Urinary bladder (tissue), 4 donors: Measurements from ENCODE around the gene PDE4D. TPM values are rescaled to one million over a fixed set of nuclear protein-coding genes. Genes with fewer than 3 reads are reported as not detected.
"Not testable (repeated sequence)": the region's sequence is repeated elsewhere in the genome, so short reads cannot be mapped to it uniquely, and the experiment has no call there.

Source experiments
- DNase-seq: peaks from one replicate; pipeline ENCODE4 v3.0.0-alpha.2; 2015; ENCODE audit errors: extremely low spot score
- H3K27ac ChIP-seq: one replicate; pipeline ENCODE4 v1.5.1; 2013; ENCODE audit warnings: low read depth, mild to moderate bottlenecking, moderate library complexity
- H3K36me3 ChIP-seq: one replicate; pipeline ENCODE4 v1.6.1; 2013; ENCODE audit warnings: mild to moderate bottlenecking, moderate library complexity; ENCODE audit not compliant: insufficient read depth
- H3K4me1 ChIP-seq: one replicate; pipeline ENCODE4 v1.6.1; 2013; ENCODE audit warnings: mild to moderate bottlenecking, moderate library complexity; ENCODE audit not compliant: insufficient read depth
- H3K4me3 ChIP-seq: one replicate; pipeline ENCODE4 v1.5.1; 2013; ENCODE audit warnings: low read depth, low read length
- WGBS: extraction: QIAGEN DNeasy Blood & Tissue Kit; methylation state at CpG from one replicate; pipeline ENCODE4 v1.1.7; 2013; 5-methylcytosine and 5-hydroxymethylcytosine counted together
- polyA plus RNA-seq: library from polyadenylated mRNA; stranded (reverse); fragments of 200-250 nt; gene quantifications from one replicate; pipeline ENCODE4 v1.2.3, GENCODE V29; 2013
- total RNA-seq: library from RNA; depleted of rRNA; stranded (reverse); fragments of >200 nt; gene quantifications from one replicate; pipeline ENCODE4 v1.2.3, GENCODE V29; 2014
- donor health status: healthy with polysubstance abuse.
- donor health status: healthy.

The PDE4D gene
- total and polyA plus RNA-seq, 2 donors, result 27.3 to 253 TPM

- H3K4me1 ChIP-seq, H3K36me3 ChIP-seq, DNase-seq, H3K27ac ChIP-seq, H3K4me3 ChIP-seq: not testable (repeated sequence)
- WGBS, result 97% methylated on average over 7 of the region's 7 CpGs
Measured at GRCh38 chr5:59665832-59666203, 227.7 kb downstream of the PDE4D start.

- H3K4me3 ChIP-seq, result no peak overlapping the region
- H3K27ac ChIP-seq, result no peak overlapping the region
- no peaks in the 10 kb centered on the region for H3K4me1 ChIP-seq
- DNase-seq, result no peak
- no peaks in the 10 kb centered on the region for H3K36me3 ChIP-seq
Measured at GRCh38 chr5:59665086-59665831, 228.3 kb downstream of the PDE4D start.

- Histone ChIP-seq H3K27ac (no peak overlapping the region), H3K36me3 (no peaks in the 10 kb centered on the region), H3K4me1 (no peaks in the 10 kb centered on the region), H3K4me3 (no peak overlapping the region)
- 45% methylated on average over 4 of the region's 4 CpGs for WGBS
- no peak for DNase-seq
Measured at GRCh38 chr5:59661954-59662615, 231.4 kb downstream of the PDE4D start.

- no peak for DNase-seq
- Histone ChIP-seq H3K27ac (no peak overlapping the region), H3K36me3 (no peaks in the 10 kb centered on the region), H3K4me1 (no peaks in the 10 kb centered on the region), H3K4me3 (no peak overlapping the region)
- 96% methylated on average over 1 of the region's 1 CpG for WGBS
Measured at GRCh38 chr5:59661311-59661710, 232.2 kb downstream of the PDE4D start.

- H3K4me1 ChIP-seq, result no peaks in the 10 kb centered on the region
- DNase-seq, result no peak
- 16% methylated on average over 1 of the region's 1 CpG for WGBS
- no peaks in the 10 kb centered on the region for H3K36me3 ChIP-seq
- H3K4me3 ChIP-seq, result no peak overlapping the region
- H3K27ac ChIP-seq, result no peak overlapping the region
Measured at GRCh38 chr5:59660737-59661136, 232.8 kb downstream of the PDE4D start.

GRCh38 chr5:59656351-59657254, 236.9 kb downstream of the PDE4D start:
- Histone ChIP-seq H3K27ac (no peak overlapping the region), H3K36me3 (no peaks in the 10 kb centered on the region), H3K4me1 (no peaks in the 10 kb centered on the region), H3K4me3 (no peak overlapping the region)
- WGBS, result 88% methylated on average over 5 of the region's 5 CpGs
- DNase-seq, result no peak

- DNase-seq, result no peak
- 85% methylated on average over 3 of the region's 3 CpGs for WGBS
- H3K27ac ChIP-seq, result no peak overlapping the region
- H3K4me3 ChIP-seq, result no peak overlapping the region
- no peaks in the 10 kb centered on the region for H3K36me3 ChIP-seq
- H3K4me1 ChIP-seq, result no peaks in the 10 kb centered on the region
Measured at GRCh38 chr5:59655693-59656309, 237.7 kb downstream of the PDE4D start.

- Histone ChIP-seq H3K27ac (no peak overlapping the region), H3K4me3 (no peak overlapping the region), H3K4me1 (no peaks in the 10 kb centered on the region), H3K36me3 (no peaks in the 10 kb centered on the region)
- DNase-seq, result no peak
- WGBS, result 99% methylated on average over 1 of the region's 1 CpG
Measured at GRCh38 chr5:59654691-59655090, 238.8 kb downstream of the PDE4D start.

- WGBS, result 93% methylated on average over 2 of the region's 2 CpGs
- H3K27ac ChIP-seq, result no peak overlapping the region
- H3K4me3 ChIP-seq, result no peak overlapping the region
- no peak for DNase-seq
- H3K36me3 ChIP-seq, result no peaks in the 10 kb centered on the region
- no peaks in the 10 kb centered on the region for H3K4me1 ChIP-seq
Measured at GRCh38 chr5:59652449-59652848, 241.1 kb downstream of the PDE4D start.

GRCh38 chr5:59648949-59649921, 244.3 kb downstream of the PDE4D start:
- no peaks in the 10 kb centered on the region for H3K36me3 ChIP-seq
- WGBS, result 54% methylated on average over 8 of the region's 8 CpGs
- no peaks in the 10 kb centered on the region for H3K4me1 ChIP-seq
- no peak overlapping the region for H3K27ac ChIP-seq
- no peak overlapping the region for H3K4me3 ChIP-seq
- no peak for DNase-seq

GRCh38 chr5:59648038-59648831, 245.3 kb downstream of the PDE4D start:
- H3K36me3 ChIP-seq, result no peaks in the 10 kb centered on the region
- no peak overlapping the region for H3K4me3 ChIP-seq
- no peak for DNase-seq
- no peaks in the 10 kb centered on the region for H3K4me1 ChIP-seq
- no peak overlapping the region for H3K27ac ChIP-seq
- WGBS, result 72% methylated on average over 1 of the region's 1 CpG

GRCh38 chr5:59645380-59645779, 248.1 kb downstream of the PDE4D start:
- H3K4me1 ChIP-seq, result no peaks in the 10 kb centered on the region
- 95% methylated on average over 2 of the region's 2 CpGs for WGBS

More at GRCh38 chr5:59645380-59645779, 248.1 kb downstream of the PDE4D start:
- no peak overlapping the region for H3K27ac ChIP-seq
- H3K4me3 ChIP-seq, result no peak overlapping the region
- DNase-seq, result no peak
- H3K36me3 ChIP-seq, result no peaks in the 10 kb centered on the region
